Measurements from ENCODE around the gene NOD1.

DNA sequence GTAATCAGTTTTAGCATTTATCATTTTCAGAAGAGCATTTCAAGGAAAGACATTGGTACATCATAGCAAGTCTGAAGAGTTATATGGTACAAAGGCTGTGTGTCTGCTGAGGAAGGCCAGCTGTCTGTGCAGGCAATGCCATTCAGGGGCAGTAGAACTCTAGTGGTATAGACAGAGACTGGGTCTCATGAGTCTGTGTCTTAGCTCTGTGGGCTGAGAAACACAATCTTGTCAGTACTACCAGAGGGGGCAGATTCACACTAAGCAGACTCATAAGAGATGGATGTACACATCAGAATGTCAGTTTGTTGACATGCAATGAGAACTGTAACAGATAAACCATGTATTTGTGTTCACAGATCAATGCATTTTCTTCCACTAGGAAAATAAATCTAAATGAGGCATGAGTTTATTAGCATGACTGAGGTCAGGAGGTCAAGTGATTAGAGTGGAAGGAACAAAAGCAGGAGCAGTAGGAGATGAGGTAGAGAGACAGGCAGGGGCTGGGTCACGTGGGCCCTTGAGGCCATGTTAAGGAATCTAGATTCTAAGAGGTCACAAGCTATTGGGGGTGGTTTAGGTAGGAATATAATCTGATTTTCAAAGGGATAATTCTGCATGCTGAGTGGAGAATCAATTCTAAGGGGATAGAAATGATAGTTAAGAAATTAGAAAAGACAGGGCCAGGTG is 33.5 kb upstream of the NOD1 start:
- no peak for TF ChIP-seq POLR2A (IDR thresholded peaks at IDR 0.05)
- TF ChIP-seq, protein P1, sequence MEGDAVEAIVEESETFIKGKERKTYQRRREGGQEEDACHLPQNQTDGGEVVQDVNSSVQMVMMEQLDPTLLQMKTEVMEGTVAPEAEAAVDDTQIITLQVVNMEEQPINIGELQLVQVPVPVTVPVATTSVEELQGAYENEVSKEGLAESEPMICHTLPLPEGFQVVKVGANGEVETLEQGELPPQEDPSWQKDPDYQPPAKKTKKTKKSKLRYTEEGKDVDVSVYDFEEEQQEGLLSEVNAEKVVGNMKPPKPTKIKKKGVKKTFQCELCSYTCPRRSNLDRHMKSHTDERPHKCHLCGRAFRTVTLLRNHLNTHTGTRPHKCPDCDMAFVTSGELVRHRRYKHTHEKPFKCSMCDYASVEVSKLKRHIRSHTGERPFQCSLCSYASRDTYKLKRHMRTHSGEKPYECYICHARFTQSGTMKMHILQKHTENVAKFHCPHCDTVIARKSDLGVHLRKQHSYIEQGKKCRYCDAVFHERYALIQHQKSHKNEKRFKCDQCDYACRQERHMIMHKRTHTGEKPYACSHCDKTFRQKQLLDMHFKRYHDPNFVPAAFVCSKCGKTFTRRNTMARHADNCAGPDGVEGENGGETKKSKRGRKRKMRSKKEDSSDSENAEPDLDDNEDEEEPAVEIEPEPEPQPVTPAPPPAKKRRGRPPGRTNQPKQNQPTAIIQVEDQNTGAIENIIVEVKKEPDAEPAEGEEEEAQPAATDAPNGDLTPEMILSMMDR (IDR thresholded peaks at IDR 0.05), result no peak
